Lower lobe of right lung (tissue), 2 donors: ENCODE data around the gene OGDH. TPM values are rescaled to one million over a fixed set of nuclear protein-coding genes. Genes with fewer than 3 reads are reported as not detected.

Experiments used
- ATAC-seq, 2 donors: fragments of 200-7000 bp; cut with Tn5 transposase; one replicate each; pipeline ENCODE4 v1.9.1; 2020 to 2022; ENCODE audit warnings: mild to moderate bottlenecking in 2 of 2, moderate library complexity in 2 of 2
- DNase-seq: peaks from one replicate; pipeline ENCODE4 v3.0.0-alpha.2; 2020
- H3K27ac ChIP-seq: fragments of 200-600 bp; one replicate; pipeline ENCODE4 v1.8.0; 2022
- H3K27me3 ChIP-seq: fragments of 200-600 bp; one replicate; pipeline ENCODE4 v1.8.0; 2022; ENCODE audit warnings: low read depth
- H3K36me3 ChIP-seq: fragments of 200-600 bp; one replicate; pipeline ENCODE4 v1.8.0; 2022; ENCODE audit warnings: mild to moderate bottlenecking
- H3K4me1 ChIP-seq: fragments of 200-600 bp; one replicate; pipeline ENCODE4 v1.8.0; 2022
- H3K4me3 ChIP-seq: fragments of 200-600 bp; one replicate; pipeline ENCODE4 v1.8.0; 2022; ENCODE audit warnings: mild to moderate bottlenecking
- H3K9me3 ChIP-seq: fragments of 200-600 bp; one replicate; pipeline ENCODE4 v1.8.0; 2022
- CTCF ChIP-seq: fragments of 200-600 bp; IDR thresholded peaks from one replicate; pipeline ENCODE4 v1.8.0; 2022; ENCODE audit warnings: antibody characterized with exemption, mild to moderate bottlenecking
- intact Hi-C: fragments of 100-400 bp; cut with DNase I; formaldehyde crosslinking; loops from one replicate; pipeline ENCODE4 v1.11.0; 2022
- total RNA-seq: library from RNA; stranded (reverse); fragmentation: NEBNext Ultra II Directional; extraction: Animal tissue kit (Norgen Biotek cat#: 25700); gene quantifications from one replicate; pipeline ENCODE4 v1.2.1, GENCODE V29; 2021
- donor health status: DM: no; HTN: yes; CAD: no; lungs with severe emphysema.

The OGDH gene
- total RNA-seq, 1 donor from 2014 or later: 132 TPM

DNA sequence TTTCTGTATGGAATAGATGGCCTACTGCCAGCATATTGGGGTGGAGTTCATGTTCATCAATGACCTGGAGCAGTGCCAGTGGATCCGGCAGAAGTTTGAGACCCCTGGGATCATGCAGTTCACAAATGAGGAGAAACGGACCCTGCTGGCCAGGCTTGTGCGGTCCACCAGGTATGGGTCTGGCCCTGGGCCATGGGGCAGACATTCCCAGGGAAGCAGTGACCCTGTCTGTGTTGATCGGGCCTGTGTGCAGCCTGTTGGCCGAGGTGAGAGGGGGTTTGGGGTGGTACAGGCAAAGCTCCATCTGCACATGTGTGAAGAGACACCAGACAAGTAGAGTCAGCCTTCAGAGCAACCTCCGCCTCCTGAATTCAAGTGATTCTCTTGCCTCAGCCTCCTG is 67.3 kb downstream of the OGDH start:
- no peak overlapping the region for H3K4me3 ChIP-seq
- intact Hi-C loops: no loop called here
- H3K27ac ChIP-seq: no peak overlapping the region
- no peaks in the 10 kb centered on the region for H3K9me3 ChIP-seq
- H3K27me3 ChIP-seq: no peaks in the 10 kb centered on the region
- DNase-seq (no peak), ATAC-seq (no peak)
- no peak for TF ChIP-seq CTCF
- H3K4me1 ChIP-seq: peaks cover 14% of the 10 kb centered on the region
- H3K36me3 ChIP-seq: peaks cover 78% of the 10 kb centered on the region

- no peaks in the 10 kb centered on the region for H3K9me3 ChIP-seq
- ATAC-seq (no peak), DNase-seq (no peak)
- H3K4me1 ChIP-seq: peaks cover 20% of the 10 kb centered on the region
- H3K4me3 ChIP-seq: no peak overlapping the region
- H3K36me3 ChIP-seq: peaks cover 78% of the 10 kb centered on the region
- no peak overlapping the region for H3K27ac ChIP-seq
- intact Hi-C loops: no loop called here
- no peaks in the 10 kb centered on the region for H3K27me3 ChIP-seq
- TF ChIP-seq CTCF: no peak
Measured at GRCh38 chr7:44674381-44674780, 68.0 kb downstream of the OGDH start.

DNA sequence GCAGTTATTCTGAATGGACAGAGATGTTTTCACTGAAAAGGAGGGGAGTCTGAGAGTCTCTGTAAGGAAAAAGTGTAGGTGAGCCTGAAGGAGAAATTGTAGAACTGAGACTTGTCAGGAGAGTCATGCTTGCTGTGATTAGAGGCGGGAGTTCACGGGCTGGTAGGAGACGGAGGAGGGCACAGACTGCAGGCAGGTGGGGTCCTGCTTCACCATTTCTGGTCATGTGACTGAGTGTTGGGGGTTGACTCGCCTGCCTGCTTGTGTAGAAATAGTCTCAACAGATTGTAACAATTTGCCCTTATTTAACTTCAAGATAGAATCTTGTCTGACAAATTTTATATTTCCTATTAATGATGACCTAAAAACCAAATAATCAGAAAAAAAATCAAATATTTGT is 70.3 kb downstream of the OGDH start:
- intact Hi-C loops: no loop called here
- H3K27ac ChIP-seq: no peak overlapping the region
- no peak overlapping the region for H3K4me3 ChIP-seq
- ATAC-seq (no peak), DNase-seq (no peak)
- peaks cover 78% of the 10 kb centered on the region for H3K36me3 ChIP-seq
- no peaks in the 10 kb centered on the region for H3K27me3 ChIP-seq
- no peak for TF ChIP-seq CTCF
- peaks cover 20% of the 10 kb centered on the region for H3K4me1 ChIP-seq
- no peaks in the 10 kb centered on the region for H3K9me3 ChIP-seq

- Histone ChIP-seq H3K4me1 (peaks cover 20% of the 10 kb centered on the region), H3K4me3 (no peak overlapping the region), H3K36me3 (peaks cover 83% of the 10 kb centered on the region), H3K9me3 (no peaks in the 10 kb centered on the region), H3K27ac (peak overlapping the region; percentile 63), H3K27me3 (no peaks in the 10 kb centered on the region)
- no peak for TF ChIP-seq CTCF
- intact Hi-C loops: no loop called here
- DNase-seq (no peak), ATAC-seq (peak; percentile 10 to 56)
Measured at GRCh38 chr7:44678101-44678470, 71.7 kb downstream of the OGDH start.

DNA sequence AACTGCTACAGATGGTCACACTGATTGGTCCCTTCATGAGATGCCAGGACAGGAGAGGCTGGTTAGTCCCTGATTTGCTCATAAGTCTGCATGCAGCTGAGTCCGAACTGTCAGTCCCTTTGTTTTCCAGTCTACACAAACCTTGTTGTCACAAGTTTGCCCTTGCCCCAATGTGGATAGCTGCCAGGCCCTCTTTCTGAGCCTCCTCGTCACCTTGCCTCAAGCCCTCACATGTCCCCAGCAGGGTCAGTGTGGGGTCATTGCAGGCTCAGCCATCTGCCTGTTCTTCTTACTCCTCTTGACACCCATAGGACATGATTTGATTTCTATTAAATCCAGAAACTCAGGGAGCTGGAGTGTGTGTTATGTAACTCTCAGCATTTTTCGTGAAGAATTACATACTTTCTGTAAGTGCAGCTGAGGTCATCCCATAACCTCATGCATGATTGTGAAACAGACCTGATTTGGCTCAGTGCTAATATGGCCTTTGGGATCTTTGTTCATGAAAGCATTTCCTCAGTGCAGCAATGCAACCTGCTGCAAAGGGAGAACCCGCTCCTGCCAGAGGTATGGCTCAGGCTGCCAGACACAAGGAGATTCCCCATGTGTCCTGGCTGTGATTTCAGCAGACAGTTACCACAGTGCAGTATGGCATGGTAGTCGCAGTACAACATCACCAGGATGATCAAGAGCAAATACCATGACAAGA is 72.2 kb downstream of the OGDH start:
- Histone ChIP-seq H3K9me3 (no peaks in the 10 kb centered on the region), H3K4me1 (peaks cover 20% of the 10 kb centered on the region), H3K36me3 (peaks cover 83% of the 10 kb centered on the region), H3K4me3 (no peak overlapping the region), H3K27me3 (no peaks in the 10 kb centered on the region), H3K27ac (peak overlapping the region; percentile 63)
- DNase-seq: no peak
- ATAC-seq: peak; percentile 69 to 84
- no peak for TF ChIP-seq CTCF
- intact Hi-C loops: no loop called here
